ENCODE results near the gene IBA57.

IBA57 gene

GRCh38 chr1:228222548-228222947 lies 56.9 kb downstream of the IBA57 start:
- Histone ChIP-seq H3K27me3 (replicated peaks; ENCODE audit: control insufficient read depth, insufficient read depth, low read length) (no peaks in the 10 kb centered on the region), H3K4me3 (replicated peaks; ENCODE audit: low read depth, low read length) (no peak overlapping the region), H3K36me3 (ENCODE audit: control insufficient read depth, insufficient read depth, low read length) (no peaks in the 10 kb centered on the region)
- TF ChIP-seq, protein P1, sequence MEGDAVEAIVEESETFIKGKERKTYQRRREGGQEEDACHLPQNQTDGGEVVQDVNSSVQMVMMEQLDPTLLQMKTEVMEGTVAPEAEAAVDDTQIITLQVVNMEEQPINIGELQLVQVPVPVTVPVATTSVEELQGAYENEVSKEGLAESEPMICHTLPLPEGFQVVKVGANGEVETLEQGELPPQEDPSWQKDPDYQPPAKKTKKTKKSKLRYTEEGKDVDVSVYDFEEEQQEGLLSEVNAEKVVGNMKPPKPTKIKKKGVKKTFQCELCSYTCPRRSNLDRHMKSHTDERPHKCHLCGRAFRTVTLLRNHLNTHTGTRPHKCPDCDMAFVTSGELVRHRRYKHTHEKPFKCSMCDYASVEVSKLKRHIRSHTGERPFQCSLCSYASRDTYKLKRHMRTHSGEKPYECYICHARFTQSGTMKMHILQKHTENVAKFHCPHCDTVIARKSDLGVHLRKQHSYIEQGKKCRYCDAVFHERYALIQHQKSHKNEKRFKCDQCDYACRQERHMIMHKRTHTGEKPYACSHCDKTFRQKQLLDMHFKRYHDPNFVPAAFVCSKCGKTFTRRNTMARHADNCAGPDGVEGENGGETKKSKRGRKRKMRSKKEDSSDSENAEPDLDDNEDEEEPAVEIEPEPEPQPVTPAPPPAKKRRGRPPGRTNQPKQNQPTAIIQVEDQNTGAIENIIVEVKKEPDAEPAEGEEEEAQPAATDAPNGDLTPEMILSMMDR (IDR thresholded peaks at IDR 0.05; ENCODE audit: insufficient read depth, low read length, poor library complexity, severe bottlenecking), result no peak
- DNase-seq (ENCODE audit: extremely low read depth, insufficient read length), result no peak

DNA sequence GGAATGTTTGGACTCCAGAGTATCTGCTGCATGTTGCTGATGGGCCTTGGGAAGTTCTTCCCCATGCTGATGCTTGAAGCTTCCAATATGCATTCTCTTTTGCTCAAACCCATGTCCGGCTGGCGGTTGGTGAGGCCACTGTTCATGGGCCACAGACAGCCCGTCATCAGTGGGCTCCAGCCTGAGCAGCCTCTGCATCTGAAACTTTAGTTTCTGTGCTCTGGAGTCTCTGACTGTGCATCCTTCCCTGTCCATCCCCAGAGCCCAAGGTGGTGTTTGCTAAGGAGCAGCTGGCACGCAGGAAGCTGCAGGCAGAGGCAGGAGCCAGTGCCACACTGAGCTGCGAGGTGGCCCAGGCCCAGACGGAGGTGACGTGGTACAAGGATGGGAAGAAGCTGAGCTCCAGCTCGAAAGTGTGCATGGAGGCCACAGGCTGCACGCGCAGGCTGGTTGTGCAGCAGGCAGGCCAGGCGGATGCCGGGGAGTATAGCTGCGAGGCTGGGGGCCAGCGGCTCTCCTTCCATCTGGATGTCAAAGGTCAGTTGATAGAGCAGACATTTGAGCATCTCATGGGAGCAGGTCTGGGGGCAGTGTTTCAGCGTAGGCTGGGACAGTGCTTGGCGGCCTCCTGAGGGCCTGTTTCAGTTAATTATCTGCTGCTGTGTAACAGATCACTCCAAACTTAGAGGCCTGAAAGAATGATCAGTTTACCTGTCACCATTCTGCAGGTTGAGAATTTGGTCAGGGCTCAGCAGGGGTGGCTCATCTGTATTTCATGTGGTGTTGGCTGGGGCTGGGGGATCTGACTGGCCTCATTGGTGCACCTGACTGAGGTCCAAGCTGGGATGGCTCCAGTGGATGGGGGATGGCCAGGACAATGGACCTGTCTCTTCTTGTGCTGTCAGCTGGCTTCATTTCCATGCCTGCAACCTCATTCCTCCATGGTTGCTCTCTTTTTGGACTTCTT lies 58.9 kb downstream of the IBA57 start:
- DNase-seq (ENCODE audit: extremely low read depth, insufficient read length), result no peak
- TF ChIP-seq, protein P1 (IDR thresholded peaks at IDR 0.05; ENCODE audit: insufficient read depth, low read length, poor library complexity, severe bottlenecking), result no peak
- no peaks in the 10 kb centered on the region for H3K36me3 ChIP-seq (ENCODE audit: control insufficient read depth, insufficient read depth, low read length)
- H3K4me3 ChIP-seq (replicated peaks; ENCODE audit: low read depth, low read length), result no peak overlapping the region
- H3K27me3 ChIP-seq (replicated peaks; ENCODE audit: control insufficient read depth, insufficient read depth, low read length), result no peaks in the 10 kb centered on the region

- Histone ChIP-seq H3K27me3 (replicated peaks; ENCODE audit: control insufficient read depth, insufficient read depth, low read length) (no peaks in the 10 kb centered on the region), H3K36me3 (ENCODE audit: control insufficient read depth, insufficient read depth, low read length) (no peaks in the 10 kb centered on the region), H3K4me3 (replicated peaks; ENCODE audit: low read depth, low read length) (no peak overlapping the region)
- TF ChIP-seq, protein P1 (IDR thresholded peaks at IDR 0.05; ENCODE audit: insufficient read depth, low read length, poor library complexity, severe bottlenecking), result no peak
- no peak for DNase-seq (ENCODE audit: extremely low read depth, insufficient read length)
Measured at GRCh38 chr1:228225165-228225710, 59.6 kb downstream of the IBA57 start.

- TF ChIP-seq, protein P1 (IDR thresholded peaks at IDR 0.05; ENCODE audit: insufficient read depth, low read length, poor library complexity, severe bottlenecking), result no peak
- no peak for DNase-seq (ENCODE audit: extremely low read depth, insufficient read length)
- no peaks in the 10 kb centered on the region for H3K27me3 ChIP-seq (replicated peaks; ENCODE audit: control insufficient read depth, insufficient read depth, low read length)
- H3K4me3 ChIP-seq (replicated peaks; ENCODE audit: low read depth, low read length), result no peak overlapping the region
- no peaks in the 10 kb centered on the region for H3K36me3 ChIP-seq (ENCODE audit: control insufficient read depth, insufficient read depth, low read length)
Measured at GRCh38 chr1:228225740-228226139, 60.1 kb downstream of the IBA57 start.

GRCh38 chr1:228226141-228226874 lies 60.7 kb downstream of the IBA57 start:
- Histone ChIP-seq H3K4me3 (replicated peaks; ENCODE audit: low read depth, low read length) (no peak overlapping the region), H3K36me3 (ENCODE audit: control insufficient read depth, insufficient read depth, low read length) (no peaks in the 10 kb centered on the region), H3K27me3 (replicated peaks; ENCODE audit: control insufficient read depth, insufficient read depth, low read length) (no peaks in the 10 kb centered on the region)
- TF ChIP-seq, protein P1 (IDR thresholded peaks at IDR 0.05; ENCODE audit: insufficient read depth, low read length, poor library complexity, severe bottlenecking), result no peak
- DNase-seq (ENCODE audit: extremely low read depth, insufficient read length), result no peak

Data from GM06990 (cell line).